Central memory CD4-positive, alpha-beta T cell (primary cell): ENCODE measurements around the gene C1orf141.
"Not testable (repeated sequence)": the region's sequence is repeated elsewhere in the genome, so short reads cannot be mapped to it uniquely, and the experiment has no call there.

Source experiments
- DNase-seq: peaks from one replicate; pipeline ENCODE4 v3.0.0; 2022
- total RNA-seq, 3 experiments: gene quantifications; one replicate each; lab custom pipeline; 2026; lab: John Stamatoyannopoulos, UW

The C1orf141 gene
- 0 to 0.07 (median 0.05) reads per million in 3 experiments for total RNA-seq

GRCh38 chr1:67134695-67135094 lies at the start of gene C1orf141:
C1orf141 (minus strand) TSS chr1:67134970; CDS start chr1:67127240, 7,730 bp downstream.
- no peak for DNase-seq

GRCh38 chr1:67175530-67176087 lies 40.8 kb upstream of the C1orf141 start:
- DNase-seq: no peak

GRCh38 chr1:67174716-67175284 lies 40.0 kb upstream of the C1orf141 start:
- no peak for DNase-seq

- DNase-seq: no peak
These were observed 39.2 kb upstream of the C1orf141 start for GRCh38 chr1:67173988-67174387.

- DNase-seq: peak; percentile 74
These were observed 37.2 kb upstream of the C1orf141 start for GRCh38 chr1:67171978-67172377.

DNA sequence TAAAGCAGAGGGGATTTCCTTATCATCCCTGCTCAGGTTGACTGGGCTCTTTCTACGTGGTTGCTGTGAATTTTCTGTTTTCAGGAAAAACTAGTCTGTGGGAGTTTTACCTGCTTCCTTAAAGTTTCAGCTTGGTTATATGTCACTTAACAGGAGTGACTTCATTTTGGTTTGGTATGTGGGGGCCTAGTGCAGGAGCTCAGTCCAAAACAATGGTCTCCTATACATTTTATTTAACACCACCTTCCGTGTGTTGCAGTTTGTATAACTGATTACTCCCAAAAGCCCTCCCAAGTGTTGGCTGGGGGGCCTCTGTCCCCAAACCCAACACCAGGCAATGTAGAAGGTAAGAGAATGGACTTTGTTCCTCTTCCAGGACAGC lies 36.8 kb upstream of the C1orf141 start:
- DNase-seq: no peak

DNA sequence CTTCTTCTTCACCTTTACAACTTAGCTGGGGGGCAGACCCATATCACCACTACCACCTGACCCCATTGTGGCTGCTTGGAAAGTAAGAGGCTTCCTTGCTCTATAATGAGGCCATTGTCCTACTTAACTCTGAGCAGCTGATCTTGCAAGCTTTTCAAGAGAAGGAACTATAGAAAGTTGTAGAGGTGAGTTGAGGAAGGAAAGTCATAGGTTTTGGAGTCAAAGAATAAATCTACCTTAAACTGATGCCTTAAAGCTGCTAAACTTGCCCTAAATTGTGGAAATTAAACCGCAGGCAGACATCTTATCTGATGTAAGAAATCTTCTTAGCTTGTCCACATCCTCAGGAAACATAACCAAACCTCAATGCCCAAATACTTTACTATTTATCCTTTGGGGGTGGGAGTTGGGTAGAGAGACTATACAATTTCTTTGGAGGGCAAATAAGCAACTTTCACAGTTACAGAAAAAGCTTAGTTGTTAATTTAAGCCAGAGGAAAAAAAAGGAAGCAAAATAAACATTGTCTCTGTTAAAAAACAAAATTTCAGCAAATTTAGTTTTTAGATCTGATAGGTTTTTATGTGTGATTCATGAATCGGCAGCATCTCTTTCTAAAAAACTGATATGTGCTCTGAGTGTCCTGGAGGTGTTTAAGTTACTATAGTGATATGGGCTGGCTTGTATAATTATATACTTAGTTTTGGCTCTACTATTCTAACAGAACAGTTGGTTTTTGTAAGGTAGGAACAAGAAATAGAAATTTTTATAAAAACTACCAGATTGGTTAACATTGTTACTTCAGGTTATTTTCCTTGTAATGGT lies 36.2 kb upstream of the C1orf141 start:
- DNase-seq: peak; percentile 79

DNA sequence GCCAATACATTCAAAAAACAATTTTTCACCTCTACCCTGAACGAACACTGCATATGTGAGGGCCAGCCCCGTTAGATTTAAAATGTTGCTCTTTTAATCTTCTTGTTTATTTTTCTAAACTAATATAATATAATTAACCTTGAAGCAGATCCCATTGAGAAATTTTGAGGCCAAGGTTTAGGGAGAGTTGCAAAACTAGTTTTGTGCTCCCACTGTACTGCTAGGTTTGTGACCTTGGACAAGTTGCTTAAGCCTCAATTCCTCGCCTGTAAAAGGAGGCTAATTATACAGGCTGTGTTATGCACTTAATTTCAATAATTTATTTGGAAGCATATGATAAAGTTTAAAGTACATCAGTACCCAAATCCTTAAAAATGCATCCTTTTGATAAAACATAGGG lies 35.2 kb upstream of the C1orf141 start:
- DNase-seq: no peak

DNA sequence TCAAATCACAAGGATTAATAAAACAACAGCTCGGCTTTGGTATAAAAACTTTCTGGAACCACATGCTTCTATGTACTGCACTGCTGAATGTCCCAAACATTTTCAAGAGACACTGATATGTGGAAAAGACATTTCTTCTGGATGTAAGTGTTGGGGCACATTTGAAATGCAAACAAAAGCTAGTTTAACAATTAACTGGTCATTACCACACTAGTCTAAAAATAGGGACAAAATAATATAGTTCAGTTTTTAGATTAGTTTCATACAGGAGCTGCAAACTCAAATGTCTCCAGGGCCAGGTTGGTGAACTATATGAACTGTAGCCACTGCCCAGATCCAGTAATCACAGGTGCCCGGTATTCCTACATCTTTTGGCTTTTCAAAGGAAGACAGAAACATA lies 34.7 kb upstream of the C1orf141 start:
- DNase-seq: no peak

DNA sequence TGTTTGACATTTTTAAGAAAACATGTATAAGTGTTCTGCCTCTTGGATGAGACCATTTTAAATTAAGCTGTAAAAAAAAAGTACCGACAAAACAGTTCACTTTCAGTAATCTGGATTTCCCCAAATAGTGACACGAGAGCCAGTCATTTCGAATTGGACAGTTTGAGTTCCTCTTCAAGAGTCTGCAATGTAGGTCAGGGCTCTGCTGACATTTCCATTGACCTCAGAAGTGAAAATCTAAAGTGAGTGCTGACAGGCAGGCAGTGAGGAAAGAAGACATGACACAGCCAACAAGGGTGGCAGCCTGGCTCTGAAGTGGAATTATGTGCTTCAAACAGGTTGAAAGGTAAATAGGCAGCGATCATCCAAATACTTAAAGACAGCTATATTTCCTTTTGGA lies 31.4 kb upstream of the C1orf141 start, which contains the start of gene IL23R:
Gene IL23R, plus strand, starts transcription at position 259 of the 400 bp plus-strand sequence. CDS start 1,667 bp downstream, outside the sequence.
- peak; percentile 52 for DNase-seq

GRCh38 chr1:67165468-67166041 lies 30.8 kb upstream of the C1orf141 start:
- no peak for DNase-seq

DNA sequence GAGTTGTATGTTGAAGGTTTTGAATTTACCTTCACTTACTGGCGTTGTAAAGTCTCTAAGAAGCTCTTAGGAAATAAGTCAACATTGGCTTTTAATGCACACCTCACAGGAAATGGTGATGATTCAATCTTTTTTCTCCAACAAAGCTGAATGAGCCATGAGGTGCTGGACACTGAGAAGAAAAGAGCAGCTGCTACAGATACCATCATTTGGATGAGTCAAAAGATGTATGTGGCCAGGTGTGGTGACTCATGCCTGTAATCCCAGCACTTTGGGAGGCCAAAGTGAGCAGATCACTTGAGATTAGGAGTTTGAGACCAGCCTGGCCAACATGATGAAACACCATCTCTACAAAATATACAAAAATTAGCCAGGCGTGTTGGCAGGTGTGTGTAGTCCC lies 28.2 kb upstream of the C1orf141 start:
- DNase-seq: no peak

- DNase-seq: no peak
These were observed 24.5 kb upstream of the C1orf141 start for GRCh38 chr1:67159233-67159632.

- DNase-seq: no peak
These were observed 23.6 kb upstream of the C1orf141 start for GRCh38 chr1:67158401-67158800.

DNA sequence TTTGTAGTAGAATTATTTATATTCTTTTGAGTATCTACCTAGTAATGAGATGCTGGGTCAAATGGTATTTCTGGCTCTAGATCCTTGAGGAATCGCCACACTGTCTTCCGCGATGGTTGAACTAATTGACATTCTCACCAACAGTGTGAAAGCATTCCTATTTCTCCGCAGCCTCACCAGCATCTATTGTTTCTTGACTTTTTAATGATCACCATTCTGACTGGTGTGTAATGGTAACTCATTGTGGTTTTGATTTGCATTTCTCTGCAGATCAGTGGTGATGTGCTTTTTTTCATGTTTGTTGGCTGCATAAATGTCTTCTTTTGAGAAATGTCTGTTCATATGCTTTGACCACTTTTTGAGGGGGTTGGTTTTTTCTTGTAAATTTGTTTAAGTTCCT lies 16.2 kb upstream of the C1orf141 start:
- no peak for DNase-seq

GRCh38 chr1:67149179-67149770 lies 14.5 kb upstream of the C1orf141 start:
- peak; percentile 53 for DNase-seq

DNA sequence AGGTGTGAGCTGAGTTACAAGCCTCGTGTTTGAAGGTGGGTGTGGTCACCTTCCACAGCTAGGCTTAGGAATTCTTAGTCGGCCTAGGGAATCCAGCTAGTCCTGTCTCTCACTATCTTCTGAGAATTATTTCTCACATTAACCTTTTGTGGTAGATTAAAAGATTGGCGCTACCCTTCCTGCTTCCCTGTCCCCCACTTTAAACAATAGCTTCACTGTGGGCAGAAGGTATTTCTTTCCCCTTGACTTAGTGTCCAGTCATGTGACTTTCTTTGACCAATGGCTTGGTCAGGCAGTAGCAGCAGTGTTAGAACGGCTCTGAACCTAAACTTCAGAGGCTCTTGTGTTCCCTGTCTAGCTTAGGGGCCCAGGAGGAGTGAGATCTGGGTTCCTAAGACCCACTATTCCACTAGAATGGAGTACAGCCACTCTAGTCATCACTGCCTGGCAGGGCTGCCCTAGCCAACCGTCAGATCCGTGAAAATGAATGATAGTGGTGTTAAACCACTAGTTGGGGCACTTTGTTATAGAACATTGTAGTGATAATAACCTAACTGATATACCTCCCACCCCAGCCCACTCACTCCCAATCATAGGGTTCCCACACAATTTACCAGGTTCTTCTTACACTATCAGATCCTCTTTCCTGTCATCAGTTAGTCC lies 13.9 kb upstream of the C1orf141 start:
- DNase-seq: no peak

GRCh38 chr1:67147973-67148372 lies 13.2 kb upstream of the C1orf141 start:
- not testable (repeated sequence) for DNase-seq

DNA sequence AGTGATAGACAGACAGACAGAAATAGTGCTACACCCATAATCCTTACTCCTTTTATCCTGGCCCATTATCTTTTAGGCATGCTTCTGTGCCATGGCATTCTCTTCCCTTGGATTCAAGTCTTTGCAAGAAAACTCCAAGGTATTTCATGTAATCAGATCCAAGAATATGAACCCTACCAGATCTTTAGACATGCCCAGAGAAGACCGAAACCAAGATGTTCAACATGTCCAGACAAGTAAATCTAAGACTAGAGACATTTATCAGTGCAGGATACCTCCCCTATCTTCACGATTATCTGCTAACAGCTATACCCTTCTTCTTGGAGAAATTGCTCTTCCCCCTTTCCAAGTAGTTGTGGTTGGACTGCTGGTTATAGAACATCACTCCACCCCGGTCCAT lies 11.8 kb upstream of the C1orf141 start:
- no peak for DNase-seq

- no peak for DNase-seq
These were observed 11.3 kb upstream of the C1orf141 start for GRCh38 chr1:67146101-67146500.

- DNase-seq: peak; percentile 15
These were observed 9.9 kb upstream of the C1orf141 start for GRCh38 chr1:67144696-67145095.

DNA sequence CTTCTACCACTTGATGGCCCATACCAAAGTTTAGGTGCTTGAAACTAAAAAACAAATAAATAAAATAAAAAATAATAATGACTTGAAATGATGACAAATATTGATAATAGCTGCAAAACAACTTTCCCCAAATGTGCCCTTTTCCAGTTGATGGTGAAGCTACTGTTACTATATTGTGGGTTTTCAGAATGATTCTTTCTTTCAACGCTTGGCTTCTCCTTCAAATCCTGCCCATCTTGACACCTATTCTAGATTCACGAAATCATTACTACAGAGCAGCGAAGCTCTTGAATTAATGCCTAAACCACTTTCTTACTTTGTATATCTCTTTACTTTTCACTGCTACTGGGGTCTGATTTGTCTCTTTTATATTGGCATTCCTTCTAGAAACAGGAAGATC lies 9.2 kb upstream of the C1orf141 start:
- no peak for DNase-seq

DNA sequence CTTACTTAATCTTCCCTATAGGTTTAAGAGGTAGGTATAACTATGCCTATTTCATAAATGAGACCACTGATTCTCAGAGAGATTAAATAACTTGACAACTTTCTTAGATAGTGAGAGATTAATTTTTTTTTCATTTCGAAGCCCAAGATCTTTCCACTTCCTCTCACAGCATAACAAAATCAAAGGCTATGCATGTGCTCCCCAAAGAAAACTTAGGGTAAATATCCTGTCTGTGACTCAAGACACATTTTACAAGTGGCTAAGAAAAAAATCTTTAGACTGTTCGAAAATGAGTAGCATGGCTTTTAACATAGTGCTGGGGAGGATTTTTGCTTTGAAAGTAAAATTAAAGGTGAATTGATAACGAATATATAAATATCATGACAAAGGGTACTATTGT lies 8.2 kb upstream of the C1orf141 start:
- peak; percentile 27 for DNase-seq
